HepG2 (cell line): ENCODE data around the gene CDKN2C. TPM values are rescaled to one million over a fixed set of nuclear protein-coding genes. Genes with fewer than 3 reads are reported as not detected.

Experiments used
- ARNTL ChIP-seq: sonication (generic); formaldehyde crosslinking; IDR thresholded peaks from 2 replicates; pipeline ENCODE4 v1.4.0; 2020; ENCODE audit warnings: mild to moderate bottlenecking, missing genetic modification reagents
- CSRNP1 ChIP-seq: sonication (generic); formaldehyde crosslinking; IDR thresholded peaks from 2 replicates; pipeline ENCODE4 v1.8.1; 2023; ENCODE audit warnings: mild to moderate bottlenecking, missing genetic modification reagents
- ISX ChIP-seq: sonication (generic); formaldehyde crosslinking; conservative IDR thresholded peaks from 2 replicates; pipeline ENCODE4 v1.5.0; 2020; ENCODE audit warnings: missing genetic modification reagents
- MEIS2 ChIP-seq: sonication (generic); formaldehyde crosslinking; IDR thresholded peaks from 2 replicates; pipeline ENCODE4 v1.9.0; 2021; ENCODE audit warnings: mild to moderate bottlenecking, missing genetic modification reagents
- NFYC ChIP-seq: IDR thresholded peaks from 2 replicates; pipeline ENCODE4 v1.6.1; 2016; ENCODE audit warnings: missing genetic modification reagents, missing compliant biosample characterization
- POLR2G ChIP-seq: fragments of 200-400 bp; formaldehyde crosslinking; IDR thresholded peaks from 2 replicates; pipeline ENCODE4 v1.6.1; 2018; ENCODE audit warnings: mild to moderate bottlenecking, low read depth, low read length, moderate library complexity
- THAP11 ChIP-seq: IDR thresholded peaks from 2 replicates; pipeline ENCODE4 v1.6.1; 2016; ENCODE audit warnings: missing biosample characterization, missing genetic modification reagents
- USF2 ChIP-seq, 2 experiments: sonication (generic) in 1 of 2; formaldehyde crosslinking in 1 of 2; IDR thresholded peaks; 2 replicates each; pipeline versions ENCODE4 v1.5.1 to v1.6.1; 2011 to 2020; ENCODE audit warnings: borderline replicate concordance in 1 of 2, low read depth in 1 of 2, low read length in 1 of 2, mild to moderate bottlenecking in 1 of 2, missing genetic modification reagents in 1 of 2, moderate library complexity in 1 of 2
- ZBTB7A ChIP-seq: sonication (generic); formaldehyde crosslinking; IDR thresholded peaks from 2 replicates; pipeline ENCODE4 v1.8.0; 2022; ENCODE audit warnings: mild to moderate bottlenecking, missing genetic modification reagents
- ZNF441 ChIP-seq: sonication (generic); formaldehyde crosslinking; IDR thresholded peaks from 2 replicates; pipeline ENCODE4 v1.7.0; 2021; ENCODE audit warnings: missing genetic modification reagents, borderline replicate concordance
- ZNF614 ChIP-seq: IDR thresholded peaks from 2 replicates; pipeline ENCODE4 v1.6.1; 2018; ENCODE audit warnings: missing biosample characterization, missing genetic modification reagents, inconsistent platforms, borderline replicate concordance
- ZNF800 ChIP-seq: sonication (generic); formaldehyde crosslinking; IDR thresholded peaks from 2 replicates; pipeline ENCODE4 v1.4.0; 2020; ENCODE audit warnings: missing genetic modification reagents
- polyA plus RNA-seq, 8 experiments: library from polyadenylated mRNA; depleted of rRNA in 3 of 8; stranded (reverse) in 7 of 8; unstranded in 1 of 8; fragments of >200 nt; fragmentation: Illumina TruSeq in 4 of 8; extraction: Trizol in 4 of 8; gene quantifications; 2 replicates each; pipeline versions ENCODE4 v1.2.1 to v1.2.3, GENCODE V29; 2011 to 2016; ENCODE audit warnings: low read depth in 4 of 8, missing spikeins in 1 of 8, mixed read lengths in 1 of 8; ENCODE audit not compliant: insufficient read depth in 1 of 8
- total RNA-seq, 5 experiments: library from RNA; depleted of rRNA; stranded (reverse); fragments of >200 nt; fragmentation: Illumina TruSeq; extraction: Trizol; gene quantifications; 2 replicates each; pipeline ENCODE4 v1.2.3, GENCODE V29; 2016; ENCODE audit warnings: low read depth in 1 of 5
- TF ChIP-seq, protein P1 (sequence below): IDR thresholded peaks from 2 replicates; pipeline ENCODE4 v1.6.1; 2012; ENCODE audit warnings: inconsistent platforms
- TF ChIP-seq, protein P2 (sequence below), 2 experiments: sonication (generic) in 1 of 2; formaldehyde crosslinking in 1 of 2; IDR thresholded peaks; 2 replicates each; pipeline versions ENCODE4 v1.4.0 to v1.6.1; 2018 to 2020; ENCODE audit warnings: missing genetic modification reagents in 2 of 2, borderline replicate concordance in 1 of 2, low read depth in 1 of 2, mild to moderate bottlenecking in 1 of 2, missing biosample characterization in 1 of 2
- TF ChIP-seq, protein P3 (sequence below): sonication (generic); formaldehyde crosslinking; IDR thresholded peaks from 2 replicates; pipeline ENCODE4 v1.4.0; 2020; ENCODE audit warnings: missing genetic modification reagents, borderline replicate concordance
- TF ChIP-seq, protein P4 (sequence below): sonication (generic); formaldehyde crosslinking; IDR thresholded peaks from 2 replicates; pipeline ENCODE4 v1.4.0; 2020; ENCODE audit warnings: missing genetic modification reagents

Gene CDKN2C
- total and polyA plus RNA-seq, 2 of the 13 experiments (the other 11 are each of a cell fraction or from before 2014, with no cell fraction given): 7.8 to 13.7 TPM

DNA sequence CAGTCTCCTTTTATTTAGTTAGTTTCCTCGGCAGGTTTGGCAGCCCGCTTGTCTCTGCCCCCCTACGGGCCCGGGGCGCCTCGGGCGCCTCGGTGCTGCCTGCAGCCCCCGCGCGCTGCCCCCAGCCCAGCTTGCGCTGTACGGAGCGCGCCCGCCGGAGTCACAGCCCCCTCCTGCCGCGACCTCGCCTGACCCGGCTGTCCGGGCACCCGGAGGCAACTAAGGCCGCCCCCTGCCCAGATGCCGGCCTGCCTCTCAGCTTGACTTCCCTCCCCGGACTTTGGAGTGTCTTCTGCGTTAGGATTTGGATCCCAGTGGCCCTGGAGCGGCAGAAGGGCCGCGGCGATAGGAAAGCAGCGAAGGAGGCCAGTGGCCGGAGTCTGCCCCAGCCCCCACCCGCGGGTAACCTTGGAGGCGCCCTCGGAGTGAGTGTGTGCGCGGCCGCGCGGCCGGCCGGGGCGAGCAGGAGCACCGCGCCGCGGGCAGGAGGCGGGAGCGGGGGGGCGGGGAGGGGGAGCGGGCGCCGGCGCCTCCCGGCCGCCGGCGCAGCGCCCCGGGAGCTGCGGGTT, 7.6 kb downstream of the CDKN2C start (continued):
- TF ChIP-seq CSRNP1 (CRISPR knock-in tag) (peak; percentile 66; the same call in 1 of the 2 replicates), ZNF614 (peak; percentile 55; the same call in 1 of the 2 replicates), USF2 (IDR thresholded peaks at IDR 0.05; ENCODE audit: low read depth, low read length) (no peak), USF2 (CRISPR knock-in tag; IDR thresholded peaks at IDR 0.05; ENCODE audit: borderline replicate concordance) (no peak), THAP11 (CRISPR knock-in tag) (peak; percentile 37; the same call in 1 of the 2 replicates), NFYC (CRISPR knock-in tag) (no peak), POLR2G (peak; percentile 77), ZBTB7A (CRISPR knock-in tag) (peak; percentile 87), ZNF441 (CRISPR knock-in tag) (0 out of 2 replicates have a peak, but pooled peaks have one; percentile 27), ARNTL (CRISPR knock-in tag) (no peak), ZNF800 (CRISPR knock-in tag) (peak; percentile 22; the same call in 1 of the 2 replicates), ISX (CRISPR knock-in tag) (no peak), MEIS2 (0 out of 2 replicates have a peak, but pooled peaks have one; percentile 14)
- TF ChIP-seq, protein P1, sequence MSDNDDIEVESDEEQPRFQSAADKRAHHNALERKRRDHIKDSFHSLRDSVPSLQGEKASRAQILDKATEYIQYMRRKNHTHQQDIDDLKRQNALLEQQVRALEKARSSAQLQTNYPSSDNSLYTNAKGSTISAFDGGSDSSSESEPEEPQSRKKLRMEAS: 0 out of 2 replicates have a peak, but pooled peaks have one; percentile 25
- TF ChIP-seq, protein P2, sequence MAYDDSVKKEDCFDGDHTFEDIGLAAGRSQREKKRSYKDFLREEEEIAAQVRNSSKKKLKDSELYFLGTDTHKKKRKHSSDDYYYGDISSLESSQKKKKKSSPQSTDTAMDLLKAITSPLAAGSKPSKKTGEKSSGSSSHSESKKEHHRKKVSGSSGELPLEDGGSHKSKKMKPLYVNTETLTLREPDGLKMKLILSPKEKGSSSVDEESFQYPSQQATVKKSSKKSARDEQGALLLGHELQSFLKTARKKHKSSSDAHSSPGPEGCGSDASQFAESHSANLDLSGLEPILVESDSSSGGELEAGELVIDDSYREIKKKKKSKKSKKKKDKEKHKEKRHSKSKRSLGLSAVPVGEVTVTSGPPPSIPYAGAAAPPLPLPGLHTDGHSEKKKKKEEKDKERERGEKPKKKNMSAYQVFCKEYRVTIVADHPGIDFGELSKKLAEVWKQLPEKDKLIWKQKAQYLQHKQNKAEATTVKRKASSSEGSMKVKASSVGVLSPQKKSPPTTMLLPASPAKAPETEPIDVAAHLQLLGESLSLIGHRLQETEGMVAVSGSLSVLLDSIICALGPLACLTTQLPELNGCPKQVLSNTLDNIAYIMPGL (CRISPR knock-in tag; IDR thresholded peaks at IDR 0.05; ENCODE audit: borderline replicate concordance in 1 of 2, low read depth in 1 of 2): 0 out of 4 replicates have a peak, but pooled peaks of 1 of the 2 experiments have one; percentile 64
- TF ChIP-seq, protein P3, sequence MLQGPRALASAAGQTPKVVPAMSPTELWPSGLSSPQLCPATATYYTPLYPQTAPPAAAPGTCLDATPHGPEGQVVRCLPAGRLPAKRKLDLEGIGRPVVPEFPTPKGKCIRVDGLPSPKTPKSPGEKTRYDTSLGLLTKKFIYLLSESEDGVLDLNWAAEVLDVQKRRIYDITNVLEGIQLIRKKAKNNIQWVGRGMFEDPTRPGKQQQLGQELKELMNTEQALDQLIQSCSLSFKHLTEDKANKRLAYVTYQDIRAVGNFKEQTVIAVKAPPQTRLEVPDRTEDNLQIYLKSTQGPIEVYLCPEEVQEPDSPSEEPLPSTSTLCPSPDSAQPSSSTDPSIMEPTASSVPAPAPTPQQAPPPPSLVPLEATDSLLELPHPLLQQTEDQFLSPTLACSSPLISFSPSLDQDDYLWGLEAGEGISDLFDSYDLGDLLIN (CRISPR knock-in tag): 0 out of 2 replicates have a peak, but pooled peaks have one; percentile 14
- TF ChIP-seq, protein P4, sequence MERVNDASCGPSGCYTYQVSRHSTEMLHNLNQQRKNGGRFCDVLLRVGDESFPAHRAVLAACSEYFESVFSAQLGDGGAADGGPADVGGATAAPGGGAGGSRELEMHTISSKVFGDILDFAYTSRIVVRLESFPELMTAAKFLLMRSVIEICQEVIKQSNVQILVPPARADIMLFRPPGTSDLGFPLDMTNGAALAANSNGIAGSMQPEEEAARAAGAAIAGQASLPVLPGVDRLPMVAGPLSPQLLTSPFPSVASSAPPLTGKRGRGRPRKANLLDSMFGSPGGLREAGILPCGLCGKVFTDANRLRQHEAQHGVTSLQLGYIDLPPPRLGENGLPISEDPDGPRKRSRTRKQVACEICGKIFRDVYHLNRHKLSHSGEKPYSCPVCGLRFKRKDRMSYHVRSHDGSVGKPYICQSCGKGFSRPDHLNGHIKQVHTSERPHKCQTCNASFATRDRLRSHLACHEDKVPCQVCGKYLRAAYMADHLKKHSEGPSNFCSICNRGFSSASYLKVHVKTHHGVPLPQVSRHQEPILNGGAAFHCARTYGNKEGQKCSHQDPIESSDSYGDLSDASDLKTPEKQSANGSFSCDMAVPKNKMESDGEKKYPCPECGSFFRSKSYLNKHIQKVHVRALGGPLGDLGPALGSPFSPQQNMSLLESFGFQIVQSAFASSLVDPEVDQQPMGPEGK (CRISPR knock-in tag): peak; percentile 81
